ENCODE results near the gene PITPNC1. TPM values are rescaled to one million over a fixed set of nuclear protein-coding genes. Genes with fewer than 3 reads are reported as not detected.

Gene PITPNC1
- total RNA-seq, 1 experiment from 2014 or later: 35.5 TPM

- no peak for TF ChIP-seq EZH2 (IDR thresholded peaks at IDR 0.05; ENCODE audit: borderline replicate concordance, low read depth, low read length, poor library complexity, severe bottlenecking)
- TF ChIP-seq, protein P1, sequence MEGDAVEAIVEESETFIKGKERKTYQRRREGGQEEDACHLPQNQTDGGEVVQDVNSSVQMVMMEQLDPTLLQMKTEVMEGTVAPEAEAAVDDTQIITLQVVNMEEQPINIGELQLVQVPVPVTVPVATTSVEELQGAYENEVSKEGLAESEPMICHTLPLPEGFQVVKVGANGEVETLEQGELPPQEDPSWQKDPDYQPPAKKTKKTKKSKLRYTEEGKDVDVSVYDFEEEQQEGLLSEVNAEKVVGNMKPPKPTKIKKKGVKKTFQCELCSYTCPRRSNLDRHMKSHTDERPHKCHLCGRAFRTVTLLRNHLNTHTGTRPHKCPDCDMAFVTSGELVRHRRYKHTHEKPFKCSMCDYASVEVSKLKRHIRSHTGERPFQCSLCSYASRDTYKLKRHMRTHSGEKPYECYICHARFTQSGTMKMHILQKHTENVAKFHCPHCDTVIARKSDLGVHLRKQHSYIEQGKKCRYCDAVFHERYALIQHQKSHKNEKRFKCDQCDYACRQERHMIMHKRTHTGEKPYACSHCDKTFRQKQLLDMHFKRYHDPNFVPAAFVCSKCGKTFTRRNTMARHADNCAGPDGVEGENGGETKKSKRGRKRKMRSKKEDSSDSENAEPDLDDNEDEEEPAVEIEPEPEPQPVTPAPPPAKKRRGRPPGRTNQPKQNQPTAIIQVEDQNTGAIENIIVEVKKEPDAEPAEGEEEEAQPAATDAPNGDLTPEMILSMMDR (conservative IDR thresholded peaks at IDR 0.05; ENCODE audit: low read depth, low read length): no peak
- H3K4me1 ChIP-seq (ENCODE audit: insufficient read depth, low read length, poor library complexity, severe bottlenecking): peaks cover 27% of the 10 kb centered on the region
- peaks cover 5% of the 10 kb centered on the region for H3K9me3 ChIP-seq (ENCODE audit: low read depth, low read length, poor library complexity, severe bottlenecking)
- no peak for DNase-seq (ENCODE audit: low spot score)
- ChIA-PET CTCF (no interaction called here), POLR2A (ENCODE audit: low non-redundant PET) (interaction anchor here (0.5 kb wide), 1 partner anchor 84 kb away, joined by 3 read pairs; no protein-coding TSS in a partner anchor)
- intact Hi-C loops (cut with micrococcal nuclease; ENCODE audit: unreplicated experiment): loop anchor here (5.0 kb wide), 1 partner anchor 111 kb away; the partner anchor contains the start of gene BPTF
- H3K27me3 ChIP-seq (replicated peaks; ENCODE audit: insufficient read depth, low read depth, low read length, poor library complexity): no peaks in the 10 kb centered on the region
- H3K36me3 ChIP-seq (ENCODE audit: insufficient read depth, low read length, poor library complexity, severe bottlenecking): peaks cover 18% of the 10 kb centered on the region
- no peak overlapping the region for H3K27ac ChIP-seq (ENCODE audit: low read depth, low read length, poor library complexity, severe bottlenecking)
- no TSS peak for BruUV-seq (replicated peaks)
- peak overlapping the region; percentile 83 for H3K4me3 ChIP-seq (ENCODE audit: low read depth, low read length, poor library complexity, severe bottlenecking)
These were observed 339.3 kb downstream of the PITPNC1 start for GRCh38 chr17:67716405-67716798.

GRCh38 chr17:67717192-67717623 is 340.1 kb downstream of the PITPNC1 start:
- ChIA-PET CTCF (interaction anchor here (0.6 kb wide), 1 partner anchor 80 kb away, joined by 9 read pairs; no protein-coding TSS in a partner anchor), POLR2A (ENCODE audit: low non-redundant PET) (interaction anchor here (0.6 kb wide), 1 partner anchor 73 kb away, joined by 6 read pairs; no protein-coding TSS in a partner anchor)
- H3K9me3 ChIP-seq (ENCODE audit: low read depth, low read length, poor library complexity, severe bottlenecking): peaks cover 5% of the 10 kb centered on the region
- peaks cover 22% of the 10 kb centered on the region for H3K4me1 ChIP-seq (ENCODE audit: insufficient read depth, low read length, poor library complexity, severe bottlenecking)
- H3K4me3 ChIP-seq (ENCODE audit: low read depth, low read length, poor library complexity, severe bottlenecking): peak overlapping the region; percentile 83
- H3K27me3 ChIP-seq (replicated peaks; ENCODE audit: insufficient read depth, low read depth, low read length, poor library complexity): no peaks in the 10 kb centered on the region
- TF ChIP-seq, protein P1 (conservative IDR thresholded peaks at IDR 0.05; ENCODE audit: low read depth, low read length): no peak
- no peak for TF ChIP-seq EZH2 (IDR thresholded peaks at IDR 0.05; ENCODE audit: borderline replicate concordance, low read depth, low read length, poor library complexity, severe bottlenecking)
- DNase-seq (ENCODE audit: low spot score): no peak
- intact Hi-C loops (cut with micrococcal nuclease; ENCODE audit: unreplicated experiment): loop anchor here (5.0 kb wide), 1 partner anchor 110 kb away; the partner anchor contains the start of gene BPTF
- H3K27ac ChIP-seq (ENCODE audit: low read depth, low read length, poor library complexity, severe bottlenecking): peak overlapping the region; percentile 74
- H3K36me3 ChIP-seq (ENCODE audit: insufficient read depth, low read length, poor library complexity, severe bottlenecking): peaks cover 26% of the 10 kb centered on the region
- TSS peak; percentile 98 for BruUV-seq (replicated peaks)

DNA sequence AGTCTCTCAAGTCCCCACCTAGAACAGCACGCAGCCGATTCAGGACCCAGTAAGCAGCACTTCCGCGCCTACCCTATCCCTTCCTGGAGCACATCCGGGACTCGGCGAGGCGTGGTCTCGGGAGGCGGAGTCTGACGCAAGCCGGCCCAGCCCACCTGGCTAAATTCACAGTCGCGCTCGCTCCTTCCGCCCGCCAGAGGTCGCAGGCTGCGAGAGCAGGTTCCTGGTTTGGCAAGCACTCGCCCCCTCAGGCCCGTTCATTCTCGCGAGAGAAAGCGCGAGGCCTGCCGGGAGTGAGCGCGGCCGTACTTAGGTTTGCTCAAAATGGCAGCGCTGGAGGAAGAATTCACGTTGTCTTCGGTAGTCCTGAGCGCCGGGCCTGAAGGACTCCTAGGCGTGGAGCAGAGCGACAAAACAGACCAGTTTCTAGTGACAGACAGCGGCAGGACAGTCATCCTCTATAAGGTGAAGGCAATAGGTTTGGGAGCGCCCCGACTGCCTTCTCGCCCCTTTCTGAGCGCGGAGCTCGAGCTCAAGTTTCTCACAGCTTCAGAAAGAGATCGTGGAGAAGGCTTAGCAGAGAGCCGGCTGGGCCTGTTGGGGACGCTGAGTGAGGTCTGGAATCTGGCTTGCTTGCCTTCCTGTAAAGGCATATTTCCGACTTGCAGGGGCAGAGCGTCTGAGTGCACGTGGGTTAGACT is 340.7 kb downstream of the PITPNC1 start, which contains the start of gene NOL11:
Gene NOL11, plus strand, starts transcription at position 313 of the 701 bp plus-strand sequence. Its CDS starts 12 bp downstream, at position 325.
- H3K27ac ChIP-seq (ENCODE audit: low read depth, low read length, poor library complexity, severe bottlenecking): peak within 1 kb of the TSS; percentile 96
- intact Hi-C loops (cut with micrococcal nuclease; ENCODE audit: unreplicated experiment): loop anchor here (5.0 kb wide), 1 partner anchor 110 kb away; the partner anchor contains the start of gene BPTF
- peaks cover 5% of the 10 kb centered on the region for H3K9me3 ChIP-seq (ENCODE audit: low read depth, low read length, poor library complexity, severe bottlenecking)
- POLR2A ChIA-PET (ENCODE audit: low non-redundant PET): interaction anchor here (0.6 to 0.8 kb wide), 3 partner anchors 74 to 276 kb away, joined by 5 to 11 read pairs (median 6); no protein-coding TSS in a partner anchor
- H3K4me1 ChIP-seq (ENCODE audit: insufficient read depth, low read length, poor library complexity, severe bottlenecking): peaks cover 18% of the 10 kb centered on the region
- peak; percentile 99 for DNase-seq (ENCODE audit: low spot score)
- peak within 1 kb of the TSS; percentile 83 for H3K4me3 ChIP-seq (ENCODE audit: low read depth, low read length, poor library complexity, severe bottlenecking)
- BruUV-seq (replicated peaks): TSS peak; percentile 83
- H3K36me3 ChIP-seq (ENCODE audit: insufficient read depth, low read length, poor library complexity, severe bottlenecking): peaks cover 31% of the 10 kb centered on the region
- H3K27me3 ChIP-seq (replicated peaks; ENCODE audit: insufficient read depth, low read depth, low read length, poor library complexity): no peaks in the 10 kb centered on the region
- CTCF ChIA-PET: interaction anchor here (0.6 to 1.0 kb wide), 3 partner anchors 21 to 343 kb away, joined by 3 to 9 read pairs (median 3); no protein-coding TSS in a partner anchor
- TF ChIP-seq, protein P1 (conservative IDR thresholded peaks at IDR 0.05; ENCODE audit: low read depth, low read length): peak; percentile 98
- TF ChIP-seq EZH2 (IDR thresholded peaks at IDR 0.05; ENCODE audit: borderline replicate concordance, low read depth, low read length, poor library complexity, severe bottlenecking): no peak

Measured in A673 (cell line).